Aorta (tissue), 5 donors: Measurements from ENCODE around the gene NKX2-2. TPM values are rescaled to one million over a fixed set of nuclear protein-coding genes. Genes with fewer than 3 reads are reported as not detected.

ENCODE experiments used
- ATAC-seq: fragments of 200-7000 bp; cut with Tn5 transposase; one replicate; pipeline ENCODE4 v1.9.1; 2022; ENCODE audit warnings: moderate library complexity; ENCODE audit not compliant: low FRiP score
- DNase-seq, 2 donors: peaks; one replicate each; pipeline ENCODE4 v3.0.0-alpha.2; 2020
- H3K27ac ChIP-seq, 2 donors: one replicate each; pipeline ENCODE4 v1.5.1; 2013; ENCODE audit warnings: low read length in 2 of 2, mild to moderate bottlenecking in 2 of 2, moderate library complexity in 2 of 2, control low read depth in 1 of 2, inconsistent platforms in 1 of 2, low read depth in 1 of 2
- H3K27me3 ChIP-seq, 2 donors: one replicate each; pipeline ENCODE4 v1.6.1; 2013; ENCODE audit warnings: control low read depth in 1 of 2, low read length in 1 of 2, mild to moderate bottlenecking in 1 of 2, moderate library complexity in 1 of 2; ENCODE audit not compliant: insufficient read depth in 2 of 2, control insufficient read depth in 1 of 2
- H3K36me3 ChIP-seq, 2 donors: one replicate each; pipeline ENCODE4 v1.6.1; 2013; ENCODE audit warnings: control low read depth in 1 of 2, low read length in 1 of 2, mild to moderate bottlenecking in 1 of 2; ENCODE audit not compliant: insufficient read depth in 2 of 2, control insufficient read depth in 1 of 2
- H3K4me1 ChIP-seq, 2 donors: one replicate each; pipeline ENCODE4 v1.6.1; 2013; ENCODE audit warnings: low read length in 2 of 2, control low read depth in 1 of 2, mild to moderate bottlenecking in 1 of 2, moderate library complexity in 1 of 2; ENCODE audit not compliant: insufficient read depth in 2 of 2, control insufficient read depth in 1 of 2
- H3K4me3 ChIP-seq, 2 donors: one replicate each; pipeline ENCODE4 v1.5.1; 2013; ENCODE audit warnings: low read length in 2 of 2, control low read depth in 1 of 2, mild to moderate bottlenecking in 1 of 2
- H3K9me3 ChIP-seq: one replicate; pipeline ENCODE4 v1.6.1; 2013; ENCODE audit warnings: mild to moderate bottlenecking, low read length; ENCODE audit not compliant: control insufficient read depth
- WGBS, 2 donors: extraction: QIAGEN DNeasy Blood & Tissue Kit; methylation state at CpG; one replicate each; pipeline ENCODE4 v1.1.7; 2013; 5-methylcytosine and 5-hydroxymethylcytosine counted together
- intact Hi-C, 2 donors: fragments of 100-400 bp; cut with DNase I; formaldehyde crosslinking; loops; one replicate each; pipeline versions ENCODE4 v1.14.2 to v1.15.0; 2022
- polyA plus RNA-seq, 2 donors: library from polyadenylated mRNA; stranded (reverse); fragments of 200-250 nt; gene quantifications; one replicate each; pipeline ENCODE4 v1.2.3, GENCODE V29; 2013
- total RNA-seq, 2 donors: library from RNA; stranded (reverse); fragmentation: NEBNext Ultra II Directional; extraction: Animal tissue kit (Norgen Biotek cat#: 25700); gene quantifications; one replicate each; pipeline ENCODE4 v1.2.1, GENCODE V29; 2021
- donor health status: healthy with polysubstance abuse.
- donor health status: Bipolar disorder and iron deficiency.
- donor health status: DM: no; HTN: no; CAD: no.
- donor health status: DM: no; HTN: no; CAD: no.
- donor health status: DM: yes; HTN: yes; CAD: no.

Gene NKX2-2
- total and polyA plus RNA-seq, 4 donors: 0.15 TPM; not detected in 3

- no peaks in the 10 kb centered on the region for H3K36me3 ChIP-seq
- H3K27me3 ChIP-seq: peaks cover 0 to 6% of the 10 kb centered on the region in 2 donors
- ATAC-seq (no peak), DNase-seq (no peak)
- 1% methylated on average over 34 of the region's 34 CpGs for WGBS, 2 donors
- H3K9me3 ChIP-seq: no peaks in the 10 kb centered on the region
- no peak overlapping the region for H3K27ac ChIP-seq
- H3K4me1 ChIP-seq: no peaks in the 10 kb centered on the region
- intact Hi-C loops: no loop called here
- H3K4me3 ChIP-seq: peak overlapping the region in 1 of 2 donors; percentile 1
Observed at GRCh38 chr20:21512634-21513180, 1.2 kb downstream of the NKX2-2 start.

DNA sequence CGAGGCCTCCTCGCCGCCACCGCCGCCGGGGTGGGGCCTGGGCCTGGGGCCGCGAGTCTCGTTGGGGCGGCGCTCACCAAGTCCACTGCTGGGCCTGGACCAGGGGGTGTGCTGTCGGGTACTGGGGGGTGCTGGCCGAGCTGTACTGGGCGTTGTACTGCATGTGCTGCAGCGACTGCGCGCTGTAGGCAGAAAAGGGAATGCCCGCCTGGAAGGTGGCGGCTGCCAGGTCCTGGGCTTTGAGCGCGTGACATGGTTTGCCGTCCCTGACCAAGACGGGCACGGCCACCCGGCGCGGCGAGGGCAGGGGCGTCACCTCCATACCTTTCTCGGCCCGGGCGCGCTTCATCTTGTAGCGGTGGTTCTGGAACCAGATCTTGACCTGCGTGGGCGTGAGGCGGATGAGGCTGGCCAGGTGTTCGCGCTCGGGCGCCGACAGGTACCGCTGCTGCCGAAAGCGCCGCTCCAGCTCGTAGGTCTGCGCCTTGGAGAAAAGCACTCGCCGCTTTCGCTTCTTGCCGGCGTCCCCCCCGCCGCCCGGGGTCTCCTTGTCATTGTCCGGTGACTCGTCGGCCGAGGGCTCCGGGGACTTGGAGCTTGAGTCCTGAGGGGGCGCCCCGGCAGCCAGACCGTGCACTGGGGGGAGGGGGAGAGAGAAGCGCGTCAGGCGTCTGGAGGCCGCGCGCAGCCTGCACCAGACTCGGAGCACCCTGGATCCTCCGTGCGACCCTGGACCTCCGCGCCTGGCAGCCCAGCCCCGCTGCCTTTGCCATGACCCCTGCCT, 1.8 kb downstream of the NKX2-2 start:
- Histone ChIP-seq H3K9me3 (no peaks in the 10 kb centered on the region), H3K4me1 (no peaks in the 10 kb centered on the region), H3K4me3 (peak overlapping the region in 1 of 2 donors; percentile 1), H3K27me3 (peaks cover 0 to 6% of the 10 kb centered on the region in 2 donors), H3K36me3 (no peaks in the 10 kb centered on the region), H3K27ac (no peak overlapping the region)
- no peak for ATAC-seq
- intact Hi-C loops: no loop called here
- WGBS, 2 donors: 4% methylated on average over 76 of the region's 76 CpGs
- DNase-seq: no peak

GRCh38 chr20:21511485-21511849, 2.4 kb downstream of the NKX2-2 start:
- intact Hi-C loops: no loop called here
- Histone ChIP-seq H3K4me3 (no peak overlapping the region), H3K27me3 (peaks cover 0 to 3% of the 10 kb centered on the region in 2 donors), H3K4me1 (no peaks in the 10 kb centered on the region), H3K27ac (no peak overlapping the region), H3K36me3 (no peaks in the 10 kb centered on the region), H3K9me3 (no peaks in the 10 kb centered on the region)
- no peak for ATAC-seq
- 35% methylated on average over 18 of the region's 18 CpGs for WGBS, 2 donors
- DNase-seq: no peak

GRCh38 chr20:21510414-21511384, 3.2 kb downstream of the NKX2-2 start:
- Histone ChIP-seq H3K27ac (no peak overlapping the region), H3K27me3 (peaks cover 0 to 3% of the 10 kb centered on the region in 2 donors), H3K9me3 (no peaks in the 10 kb centered on the region), H3K4me3 (peak overlapping the region in 1 of 2 donors; percentile 33), H3K36me3 (no peaks in the 10 kb centered on the region), H3K4me1 (no peaks in the 10 kb centered on the region)
- ATAC-seq (no peak), DNase-seq (no peak)
- 15 to 16% methylated on average over 61 to 62 of the region's 62 CpGs for WGBS, 2 donors
- intact Hi-C loops: no loop called here

DNA sequence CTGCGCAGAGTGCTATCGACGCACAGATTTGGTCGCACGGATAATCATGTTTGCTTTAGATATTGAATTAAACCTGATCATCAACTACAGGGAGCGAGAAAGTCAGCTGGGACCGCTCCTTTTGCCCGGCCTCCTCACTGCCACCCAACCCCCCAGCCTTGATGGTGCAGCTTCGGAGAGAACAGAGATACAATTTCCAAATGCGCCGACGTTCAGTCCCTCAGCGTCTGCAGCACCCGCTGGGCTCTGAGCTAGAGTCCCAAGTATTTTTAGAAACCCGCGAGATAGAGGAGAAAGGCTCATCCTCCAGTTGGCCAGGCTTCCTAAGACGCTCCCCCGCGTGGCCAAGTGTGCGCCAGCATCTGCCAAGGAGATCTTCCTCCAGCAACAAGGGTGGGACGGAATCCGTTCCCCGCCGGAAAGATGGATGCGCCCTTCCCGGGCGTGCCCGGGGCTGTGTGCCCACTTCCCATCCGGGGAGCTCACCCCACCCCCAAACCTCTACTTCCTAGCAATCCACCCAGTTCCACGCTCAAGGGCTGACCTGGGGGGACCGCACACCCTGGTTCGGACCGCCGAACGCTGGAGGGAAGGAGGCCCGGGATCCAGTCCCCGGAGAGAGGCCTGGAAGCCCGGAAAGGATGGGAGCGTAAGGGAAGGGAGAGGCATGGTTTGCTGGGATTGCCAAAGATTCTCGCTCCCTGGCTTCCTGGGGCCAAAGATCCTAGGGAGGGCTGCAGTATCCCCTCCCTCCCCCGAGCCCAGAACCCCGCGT, 4.1 kb downstream of the NKX2-2 start:
- no peaks in the 10 kb centered on the region for H3K4me1 ChIP-seq
- no peaks in the 10 kb centered on the region for H3K36me3 ChIP-seq
- WGBS, 2 donors: 2% methylated on average over 38 to 43 of the region's 43 CpGs
- H3K27ac ChIP-seq: no peak overlapping the region
- DNase-seq (peak in 1 of 2 donors; percentile 44), ATAC-seq (no peak)
- intact Hi-C loops: loop anchor here in 1 of 2 donors (5.0 kb wide), 1 partner anchor 272 kb away; no protein-coding TSS in a partner anchor
- no peaks in the 10 kb centered on the region for H3K9me3 ChIP-seq
- no peak overlapping the region for H3K4me3 ChIP-seq
- peaks cover 0 to 3% of the 10 kb centered on the region in 2 donors for H3K27me3 ChIP-seq

- no peak for DNase-seq
- WGBS, 2 donors: 4% methylated on average over 12 of the region's 12 CpGs
- intact Hi-C loops: loop anchor here in 1 of 2 donors (5.0 kb wide), 1 partner anchor 272 kb away; no protein-coding TSS in a partner anchor
- Histone ChIP-seq H3K36me3 (no peaks in the 10 kb centered on the region), H3K27me3 (peaks cover 0 to 3% of the 10 kb centered on the region in 2 donors), H3K4me1 (no peaks in the 10 kb centered on the region), H3K27ac (no peak overlapping the region), H3K4me3 (no peak overlapping the region), H3K9me3 (no peaks in the 10 kb centered on the region)
- ATAC-seq: no peak
Observed at GRCh38 chr20:21509079-21509596, 4.7 kb downstream of the NKX2-2 start.

DNA sequence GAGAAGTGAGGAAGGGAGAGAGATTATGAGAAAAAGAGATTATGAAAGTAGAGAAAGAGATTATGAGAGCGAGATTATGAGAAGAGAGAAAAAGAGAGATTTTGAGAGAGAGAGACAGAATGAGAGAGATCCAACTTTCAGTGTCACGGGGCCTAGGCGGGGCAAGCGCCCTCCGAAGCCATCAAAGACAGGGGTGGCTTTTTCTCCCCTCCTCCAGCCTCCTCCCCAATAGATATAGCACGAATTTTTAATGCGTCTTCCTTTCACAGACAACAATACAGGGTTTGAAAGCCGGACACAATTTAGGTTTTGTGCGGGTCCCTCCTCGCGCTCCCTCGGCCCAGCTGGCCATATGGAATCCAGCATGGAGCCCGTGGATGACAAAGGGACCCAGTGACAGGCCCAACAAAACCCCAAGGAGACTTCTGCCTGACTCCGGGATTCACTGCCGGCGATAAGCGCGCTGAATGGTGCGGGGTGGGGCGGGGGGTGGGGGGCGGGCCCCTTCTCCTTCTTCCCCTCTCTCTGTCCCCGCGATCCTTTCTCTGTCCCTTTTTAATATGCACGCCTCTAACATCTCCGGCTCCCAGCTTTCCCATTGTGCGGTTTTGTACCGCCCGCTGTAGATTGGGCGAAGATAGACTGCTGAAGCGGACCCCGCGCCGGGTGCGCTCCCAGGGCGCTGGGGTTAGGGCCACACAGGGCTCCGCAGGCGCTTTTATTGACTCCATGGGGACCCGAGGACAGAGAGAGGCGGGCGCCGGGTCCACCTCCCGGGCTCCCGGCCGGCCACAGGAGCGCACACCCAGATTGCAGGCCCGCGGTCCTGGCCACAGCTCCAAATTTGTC, 5.4 kb downstream of the NKX2-2 start:
- no peak overlapping the region for H3K4me3 ChIP-seq
- H3K9me3 ChIP-seq: no peaks in the 10 kb centered on the region
- 2 to 3% methylated on average over 47 of the region's 47 CpGs for WGBS, 2 donors
- no peaks in the 10 kb centered on the region for H3K36me3 ChIP-seq
- H3K4me1 ChIP-seq: no peaks in the 10 kb centered on the region
- DNase-seq: no peak
- no peak for ATAC-seq
- no peak overlapping the region for H3K27ac ChIP-seq
- intact Hi-C loops: loop anchor here in 1 of 2 donors (5.0 kb wide), 1 partner anchor 271 kb away; no protein-coding TSS in a partner anchor
- peaks cover 0 to 3% of the 10 kb centered on the region in 2 donors for H3K27me3 ChIP-seq
